ENCODE measurements around the gene ARL6.
"Not testable (repeated sequence)": the region's sequence is repeated elsewhere in the genome, so short reads cannot be mapped to it uniquely, and the experiment has no call there.

ARL6 gene

DNA sequence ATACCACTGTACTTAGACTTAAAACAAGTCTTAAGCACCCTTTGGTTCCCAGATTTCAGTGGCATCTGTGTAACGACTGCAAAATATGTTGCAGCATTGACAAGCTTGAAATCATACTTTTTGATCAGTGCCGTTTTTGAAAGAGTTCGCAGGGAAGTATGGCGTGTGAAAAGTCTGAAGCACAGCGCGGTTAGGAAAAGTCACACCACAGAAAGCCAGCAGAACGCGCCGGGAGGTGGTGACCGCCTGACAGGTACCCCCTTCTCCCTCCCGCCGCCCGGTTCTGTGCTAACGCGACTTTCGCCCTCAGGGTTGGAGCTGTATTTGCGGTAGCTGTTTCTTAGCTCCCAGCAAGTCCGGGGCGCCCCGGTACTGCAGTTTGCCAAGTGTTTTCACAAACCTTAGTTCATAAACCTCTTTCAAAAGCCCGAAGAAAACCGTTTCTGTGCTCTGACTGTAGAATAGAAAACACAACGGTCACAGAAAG, 56.8 kb downstream of the ARL6 start:
- peak; percentile 8 to 23 (median 21) for DNase-seq (ENCODE audit: low read depth in 2 of 3, low spot score in 2 of 3)

DNA sequence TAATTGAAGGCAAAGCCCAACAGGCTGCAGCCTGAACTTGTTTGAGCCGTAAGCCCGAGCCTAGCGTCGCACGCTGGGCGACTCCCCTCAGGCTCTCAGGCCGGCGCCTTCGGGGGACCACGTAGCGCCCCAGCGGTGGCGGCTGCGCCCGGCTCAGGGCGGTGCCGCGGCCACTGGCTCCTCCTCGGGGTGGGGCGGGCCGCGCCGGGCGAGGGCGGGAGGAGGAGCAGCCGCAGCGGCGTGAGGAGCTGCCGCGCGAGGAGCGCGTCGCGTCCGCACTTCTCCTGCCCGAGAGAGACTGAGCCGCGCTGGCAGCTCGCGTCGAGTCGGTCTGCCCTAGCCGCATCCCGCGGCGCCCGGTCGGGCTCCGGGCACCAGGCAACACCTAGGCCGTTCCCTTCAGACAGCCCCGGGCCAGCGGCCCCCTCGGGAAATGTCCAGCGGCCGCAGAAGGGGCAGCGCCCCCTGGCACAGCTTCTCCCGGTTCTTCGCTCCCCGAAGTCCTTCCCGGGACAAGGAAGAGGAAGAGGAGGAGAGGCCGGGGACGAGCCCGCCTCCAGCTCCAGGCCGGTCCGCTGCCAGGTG, 57.3 kb downstream of the ARL6 start, which contains the start of gene CRYBG3:
Gene CRYBG3, plus strand, starts transcription at position 238 of the 585 bp plus-strand sequence. Its CDS starts 196 bp downstream, at position 434.
- peak; percentile 52 to 77 (median 55) for DNase-seq (ENCODE audit: low read depth in 2 of 3, low spot score in 2 of 3)

- DNase-seq (ENCODE audit: low read depth in 2 of 3, low spot score in 2 of 3), result peak in 2 of 3 experiments; percentile 1 to 10
Measured at GRCh38 chr3:97822359-97822775, 57.8 kb downstream of the ARL6 start.

GRCh38 chr3:97823046-97824004, 58.8 kb downstream of the ARL6 start:
- no peak for DNase-seq (ENCODE audit: low read depth in 2 of 3, low spot score in 2 of 3)

GRCh38 chr3:97825101-97825500, 60.5 kb downstream of the ARL6 start:
- no peak for DNase-seq (ENCODE audit: low read depth in 2 of 3, low spot score in 2 of 3)

DNA sequence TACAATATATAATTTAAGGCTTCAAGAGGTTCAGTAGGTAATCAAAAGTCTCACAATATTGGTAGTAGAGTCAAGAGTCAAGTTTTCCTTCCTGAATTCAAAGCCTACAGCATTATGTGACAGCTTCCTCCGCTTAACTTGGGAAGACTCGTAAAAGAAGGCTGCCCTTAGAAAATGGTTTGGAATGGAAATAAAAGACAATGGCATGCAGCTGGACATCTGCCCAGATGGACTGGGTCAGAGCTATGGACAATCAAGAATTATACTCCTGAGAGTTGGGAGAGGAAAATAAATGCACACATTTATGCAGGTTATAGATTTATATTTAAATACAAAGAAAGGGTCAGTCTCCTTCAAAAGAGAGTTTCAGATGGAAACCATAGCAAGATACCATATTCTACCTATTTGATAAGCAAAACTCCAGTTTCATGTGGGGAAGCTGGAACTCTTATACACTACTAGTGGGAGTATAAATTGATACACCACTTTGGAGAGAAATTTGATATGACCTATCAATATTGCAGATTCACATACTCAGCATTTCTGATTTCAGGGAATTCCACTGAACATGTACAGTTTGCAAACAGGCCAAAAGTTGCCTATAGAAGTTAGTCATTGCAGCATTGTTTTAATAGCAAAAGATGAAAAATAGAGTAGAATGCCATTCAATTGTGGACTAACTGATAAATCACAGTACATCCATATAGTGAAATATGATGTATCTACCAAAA, 63.3 kb downstream of the ARL6 start:
- DNase-seq (ENCODE audit: low read depth in 2 of 3, low spot score in 2 of 3), result no peak

DNA sequence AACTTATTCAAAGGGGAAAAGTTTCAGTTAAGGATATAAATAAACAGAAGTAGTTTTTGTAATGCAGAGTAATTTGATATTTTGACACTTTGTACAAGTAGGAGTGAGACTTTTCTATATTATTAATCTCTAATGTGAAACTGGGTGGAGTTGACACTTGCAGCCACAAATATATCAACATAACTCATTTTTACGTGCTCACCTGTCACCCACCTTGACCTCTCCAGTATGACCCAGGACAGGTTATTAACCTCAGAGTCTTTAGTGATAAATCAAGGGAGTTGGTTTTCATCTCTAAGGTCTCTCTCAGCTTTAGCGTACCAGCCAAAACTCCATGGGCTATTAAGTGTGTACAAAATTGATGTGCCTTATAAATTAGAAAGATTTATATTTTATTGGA, 64.6 kb downstream of the ARL6 start:
- DNase-seq (ENCODE audit: low read depth in 2 of 3, low spot score in 2 of 3), result no peak

DNA sequence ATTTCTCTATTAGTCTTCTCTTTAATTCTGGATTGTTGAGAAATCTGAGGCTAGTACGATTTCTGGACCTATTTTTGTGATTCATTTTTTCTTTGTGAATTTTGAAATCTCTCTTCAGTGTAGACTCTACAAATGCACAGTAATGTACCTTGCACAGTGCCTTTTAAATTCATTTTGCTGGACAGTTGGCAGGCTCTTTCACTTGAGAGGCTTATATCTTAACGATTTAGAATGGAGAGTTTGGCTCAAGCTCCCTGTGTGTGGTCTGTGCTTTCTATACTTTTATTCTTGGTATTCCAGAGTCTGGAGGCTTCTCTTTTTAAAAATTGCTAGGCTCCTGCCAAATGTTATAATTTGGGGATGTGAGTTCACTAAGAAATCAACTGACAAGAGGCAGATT, 66.1 kb downstream of the ARL6 start:
- DNase-seq (ENCODE audit: low read depth in 2 of 3, low spot score in 2 of 3), result no peak

DNA sequence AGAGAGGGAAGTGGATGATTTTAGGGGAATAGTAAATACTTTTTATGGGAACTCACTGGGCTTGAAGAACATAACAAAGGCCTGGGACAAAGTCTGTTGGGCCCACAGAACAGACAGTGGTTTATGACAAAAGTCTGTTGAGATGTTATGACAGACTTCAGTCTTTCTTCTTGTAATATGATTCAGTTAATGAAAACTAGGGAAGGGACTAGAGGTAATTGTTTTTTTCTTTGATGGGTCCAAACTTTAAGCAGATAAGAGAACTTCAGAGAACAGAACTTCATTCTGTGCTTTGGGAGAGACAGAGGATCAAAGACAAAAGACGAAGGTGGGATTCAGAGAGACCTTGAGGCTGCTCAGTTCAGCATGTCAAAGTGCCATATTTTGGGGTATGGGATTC, 66.6 kb downstream of the ARL6 start:
- DNase-seq (ENCODE audit: low read depth in 2 of 3, low spot score in 2 of 3), result no peak

- not testable (repeated sequence) for DNase-seq (ENCODE audit: low read depth in 2 of 3, low spot score in 2 of 3)
Measured at GRCh38 chr3:97833184-97833583, 68.6 kb downstream of the ARL6 start.

GRCh38 chr3:97835761-97836160, 71.2 kb downstream of the ARL6 start:
- DNase-seq (ENCODE audit: low read depth in 2 of 3, low spot score in 2 of 3), result no peak

- no peak for DNase-seq (ENCODE audit: low read depth in 2 of 3, low spot score in 2 of 3)
Measured at GRCh38 chr3:97838393-97838792, 73.8 kb downstream of the ARL6 start.

- DNase-seq (ENCODE audit: low read depth in 2 of 3, low spot score in 2 of 3), result no peak
Measured at GRCh38 chr3:97839944-97840343, 75.4 kb downstream of the ARL6 start.

DNA sequence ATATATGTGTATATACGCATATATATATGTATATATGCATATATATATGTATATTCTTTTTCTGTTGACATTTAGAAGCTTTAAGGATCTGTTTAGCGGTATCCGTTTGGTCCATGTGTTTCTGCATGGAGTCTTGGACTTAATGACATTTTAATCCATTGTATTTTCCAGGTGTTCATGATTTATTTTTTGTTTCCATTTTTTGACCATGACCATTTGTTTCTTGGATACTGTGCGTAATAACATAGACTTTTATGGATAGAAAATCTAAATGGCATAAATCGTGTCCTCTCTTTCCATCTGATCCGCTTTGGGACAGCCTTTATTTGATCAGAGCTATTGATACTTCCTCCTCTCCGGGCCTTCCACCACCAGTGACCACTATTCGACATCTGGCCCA, 76.7 kb downstream of the ARL6 start:
- no peak for DNase-seq (ENCODE audit: low read depth in 2 of 3, low spot score in 2 of 3)

GRCh38 chr3:97841956-97842355, 77.4 kb downstream of the ARL6 start:
- DNase-seq (ENCODE audit: low read depth in 2 of 3, low spot score in 2 of 3), result no peak

GRCh38 chr3:97848779-97849178, 84.2 kb downstream of the ARL6 start:
- DNase-seq (ENCODE audit: low read depth in 2 of 3, low spot score in 2 of 3), result no peak

All from activated CD8-positive, alpha-beta memory T cell treated with anti-CD3 and anti-CD28 coated beads for 48 hours (primary cell).